Body of pancreas (tissue), 4 donors: Measurements from ENCODE around the gene CDC42BPA. TPM values are rescaled to one million over a fixed set of nuclear protein-coding genes. Genes with fewer than 3 reads are reported as not detected.
"Not testable (repeated sequence)": the region's sequence is repeated elsewhere in the genome, so short reads cannot be mapped to it uniquely, and the experiment has no call there.

Source experiments
- ATAC-seq: fragments of 150-250 bp; one replicate; pipeline ENCODE4 v1.9.1; 2016
- DNase-seq, 4 donors: peaks; one replicate each; pipeline ENCODE4 v3.0.0-alpha.2; 2019
- H3K27ac ChIP-seq, 4 donors: fragments of 200-600 bp; sonication (generic); 1 replicate in 3 of 4; 2 replicates in 1 of 4; pipeline versions ENCODE4 v1.5.1 to v1.6.1; 2016 to 2019; ENCODE audit warnings: mild to moderate bottlenecking in 1 of 4, mixed read lengths in 1 of 4, moderate library complexity in 1 of 4
- H3K27me3 ChIP-seq, 2 donors: fragments of 200-600 bp; sonication (generic); one replicate each; pipeline ENCODE4 v1.6.0; 2016; ENCODE audit warnings: mild to moderate bottlenecking in 1 of 2
- H3K36me3 ChIP-seq, 2 donors: fragments of 200-600 bp; sonication (generic); replicated peaks in 1 of 2; 2 replicates each; pipeline ENCODE4 v1.5.1; 2016; ENCODE audit warnings: low read depth in 2 of 2; ENCODE audit not compliant: insufficient read depth in 1 of 2
- H3K4me1 ChIP-seq: fragments of 200-600 bp; sonication (generic); one replicate; pipeline ENCODE4 v1.6.0; 2016
- H3K4me3 ChIP-seq, 2 donors: fragments of 200-600 bp; sonication (generic); 1 replicate in 1 of 2; 2 replicates in 1 of 2; pipeline ENCODE4 v1.5.1; 2016 to 2019
- H3K9me3 ChIP-seq, 3 donors: fragments of 200-600 bp; sonication (generic); 1 replicate in 2 of 3; 2 replicates in 1 of 3; pipeline ENCODE4 v1.5.1; 2016
- POLR2A ChIP-seq, 3 donors: fragments of 450-650 bp; IDR thresholded peaks; one replicate each; pipeline ENCODE4 v1.6.1; 2016; ENCODE audit warnings: antibody characterized with exemption in 3 of 3, mild to moderate bottlenecking in 2 of 3
- WGBS, 2 donors: methylation state at CpG; one replicate each; pipeline ENCODE4 v1.1.5; 2017; 5-methylcytosine and 5-hydroxymethylcytosine counted together
- intact Hi-C: fragments of 100-400 bp; cut with DNase I; formaldehyde crosslinking; loops from one replicate; pipeline ENCODE4 v1.15.1; 2023
- total RNA-seq, 2 donors: library from RNA; depleted of rRNA; stranded (reverse); fragments of >200 nt; gene quantifications; one replicate each; pipeline ENCODE4 v1.1.0, GENCODE V29; 2016
- TF ChIP-seq, protein P1 (sequence below), 7 experiments: fragments of 450-650 bp in 4 of 7; fragments of 200-600 bp in 3 of 7; sonication (generic) in 3 of 7; IDR thresholded peaks; one replicate each; pipeline ENCODE4 v1.5.1; 2016 to 2019; ENCODE audit warnings: antibody characterized with exemption in 7 of 7

The CDC42BPA gene
- total RNA-seq, 2 donors from 2014 or later: 35.9 to 37.6 TPM

DNA sequence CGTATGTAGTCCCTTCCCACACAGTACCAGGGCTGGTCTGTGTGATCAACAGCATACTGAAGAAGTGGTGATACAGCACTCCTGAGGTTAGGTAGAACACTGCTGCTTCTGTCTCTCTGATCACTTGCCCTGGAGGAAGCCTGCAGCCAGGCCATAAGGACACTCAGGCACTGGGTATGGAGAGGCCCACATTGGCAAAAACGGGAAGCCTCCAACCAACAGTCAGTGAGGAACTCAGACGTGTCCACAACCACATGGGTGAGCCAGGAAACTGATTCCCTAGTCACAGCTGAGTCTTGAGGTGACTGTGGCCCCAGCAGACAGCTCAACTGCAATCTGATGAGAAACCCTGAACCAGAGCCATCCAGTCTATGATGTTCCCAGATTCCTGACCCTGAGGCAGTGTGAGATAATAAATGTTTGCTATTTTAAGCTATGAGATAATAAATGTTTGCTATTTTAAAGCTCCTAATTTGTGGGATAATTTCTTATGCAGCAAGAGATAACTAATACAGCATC is 315.7 kb downstream of the CDC42BPA start:
- H3K27me3 ChIP-seq: no peaks in the 10 kb centered on the region
- DNase-seq: no peak

DNA sequence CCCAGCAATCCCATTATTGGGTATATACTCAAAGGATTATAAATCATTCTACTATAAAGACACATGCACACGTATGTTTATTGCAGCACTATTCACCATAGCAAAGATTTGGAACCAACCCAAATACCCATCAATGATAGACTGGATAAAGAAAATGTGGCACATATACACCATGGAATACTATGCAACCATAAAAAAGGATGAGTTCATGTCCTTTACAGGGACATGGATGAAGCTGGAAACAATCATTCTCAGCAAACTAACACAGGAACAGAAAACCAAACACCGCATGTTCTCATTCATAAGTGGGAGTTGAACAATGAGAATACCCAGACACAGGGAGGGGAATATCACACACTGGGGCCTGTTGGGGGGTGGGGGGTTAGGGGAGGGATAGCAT is 318.7 kb downstream of the CDC42BPA start:
- intact Hi-C loops, H3K9me3 ChIP-seq, H3K4me1 ChIP-seq, DNase-seq, H3K4me3 ChIP-seq, H3K27me3 ChIP-seq, ATAC-seq, H3K36me3 ChIP-seq, H3K27ac ChIP-seq: not testable (repeated sequence)
- WGBS, 2 donors: 93 to 98% methylated on average over 2 of the region's 2 CpGs

More for the DNA sequence above, 315.7 kb downstream of the CDC42BPA start:
- 50 to 54% methylated on average over 3 of the region's 3 CpGs for WGBS, 2 donors
- intact Hi-C loops: no loop called here
- Histone ChIP-seq H3K4me3 (no peak overlapping the region), H3K4me1 (no peaks in the 10 kb centered on the region), H3K36me3 (peaks cover 0 to 2% of the 10 kb centered on the region in 2 donors), H3K9me3 (no peaks in the 10 kb centered on the region), H3K27ac (no peak overlapping the region)
- TF ChIP-seq POLR2A (IDR thresholded peaks at IDR 0.05): no peak
- TF ChIP-seq, protein P1, sequence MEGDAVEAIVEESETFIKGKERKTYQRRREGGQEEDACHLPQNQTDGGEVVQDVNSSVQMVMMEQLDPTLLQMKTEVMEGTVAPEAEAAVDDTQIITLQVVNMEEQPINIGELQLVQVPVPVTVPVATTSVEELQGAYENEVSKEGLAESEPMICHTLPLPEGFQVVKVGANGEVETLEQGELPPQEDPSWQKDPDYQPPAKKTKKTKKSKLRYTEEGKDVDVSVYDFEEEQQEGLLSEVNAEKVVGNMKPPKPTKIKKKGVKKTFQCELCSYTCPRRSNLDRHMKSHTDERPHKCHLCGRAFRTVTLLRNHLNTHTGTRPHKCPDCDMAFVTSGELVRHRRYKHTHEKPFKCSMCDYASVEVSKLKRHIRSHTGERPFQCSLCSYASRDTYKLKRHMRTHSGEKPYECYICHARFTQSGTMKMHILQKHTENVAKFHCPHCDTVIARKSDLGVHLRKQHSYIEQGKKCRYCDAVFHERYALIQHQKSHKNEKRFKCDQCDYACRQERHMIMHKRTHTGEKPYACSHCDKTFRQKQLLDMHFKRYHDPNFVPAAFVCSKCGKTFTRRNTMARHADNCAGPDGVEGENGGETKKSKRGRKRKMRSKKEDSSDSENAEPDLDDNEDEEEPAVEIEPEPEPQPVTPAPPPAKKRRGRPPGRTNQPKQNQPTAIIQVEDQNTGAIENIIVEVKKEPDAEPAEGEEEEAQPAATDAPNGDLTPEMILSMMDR (IDR thresholded peaks at IDR 0.05): no peak
- no peak for ATAC-seq

DNA sequence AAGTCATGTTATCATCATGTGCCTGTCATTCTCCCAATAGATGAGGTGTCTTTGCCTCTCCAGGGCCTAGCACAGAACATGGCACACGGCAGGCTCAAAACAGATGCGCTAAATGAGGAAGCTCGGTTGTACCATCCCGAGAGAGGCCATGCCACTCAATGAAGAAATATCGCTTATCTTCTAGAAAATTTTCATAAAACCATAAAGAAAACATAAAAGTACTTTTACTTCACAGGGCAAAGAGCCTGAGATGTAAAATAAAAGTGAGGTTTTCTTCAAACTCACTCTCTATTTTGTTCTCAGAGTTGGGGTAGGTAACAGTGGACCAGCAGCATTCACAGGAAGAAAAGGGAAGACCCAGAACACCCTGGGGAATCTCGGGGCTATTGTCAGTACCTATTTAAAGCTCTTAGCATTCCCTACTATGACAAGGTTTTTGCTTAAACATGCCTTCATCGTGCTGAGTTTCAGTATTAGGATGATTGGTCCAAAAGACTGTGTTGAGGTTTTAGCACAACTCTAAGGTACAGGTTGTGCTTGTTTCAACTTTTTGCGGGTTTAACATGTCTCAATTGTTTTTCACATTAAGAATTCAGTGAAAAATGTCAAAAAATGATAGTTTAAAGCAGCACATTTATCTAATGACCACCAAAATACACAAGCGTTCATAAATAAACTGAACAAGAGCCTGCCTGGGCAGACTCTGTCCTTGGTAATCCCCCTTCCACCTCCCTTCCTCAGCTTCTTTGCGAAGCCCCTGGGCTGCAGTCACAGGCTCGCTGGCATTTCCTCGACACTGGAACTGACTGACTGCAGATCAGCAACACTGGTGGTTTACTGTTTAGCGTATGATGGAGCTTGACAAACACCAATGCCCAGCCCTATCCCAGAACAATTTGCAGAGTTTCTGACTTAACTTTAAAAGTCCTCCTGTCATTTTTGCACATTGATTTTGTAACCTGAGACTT is 322.6 kb downstream of the CDC42BPA start:
- 82 to 85% methylated on average over 13 of the region's 13 CpGs for WGBS, 2 donors
- no peak for TF ChIP-seq POLR2A (IDR thresholded peaks at IDR 0.05)
- TF ChIP-seq, protein P1 (IDR thresholded peaks at IDR 0.05): no peak
- Histone ChIP-seq H3K4me1 (peaks cover 7% of the 10 kb centered on the region), H3K36me3 (no peaks in the 10 kb centered on the region), H3K27ac (no peak overlapping the region), H3K9me3 (no peaks in the 10 kb centered on the region), H3K4me3 (no peak overlapping the region), H3K27me3 (no peaks in the 10 kb centered on the region)
- no peak for ATAC-seq
- no peak for DNase-seq
- intact Hi-C loops: no loop called here

DNA sequence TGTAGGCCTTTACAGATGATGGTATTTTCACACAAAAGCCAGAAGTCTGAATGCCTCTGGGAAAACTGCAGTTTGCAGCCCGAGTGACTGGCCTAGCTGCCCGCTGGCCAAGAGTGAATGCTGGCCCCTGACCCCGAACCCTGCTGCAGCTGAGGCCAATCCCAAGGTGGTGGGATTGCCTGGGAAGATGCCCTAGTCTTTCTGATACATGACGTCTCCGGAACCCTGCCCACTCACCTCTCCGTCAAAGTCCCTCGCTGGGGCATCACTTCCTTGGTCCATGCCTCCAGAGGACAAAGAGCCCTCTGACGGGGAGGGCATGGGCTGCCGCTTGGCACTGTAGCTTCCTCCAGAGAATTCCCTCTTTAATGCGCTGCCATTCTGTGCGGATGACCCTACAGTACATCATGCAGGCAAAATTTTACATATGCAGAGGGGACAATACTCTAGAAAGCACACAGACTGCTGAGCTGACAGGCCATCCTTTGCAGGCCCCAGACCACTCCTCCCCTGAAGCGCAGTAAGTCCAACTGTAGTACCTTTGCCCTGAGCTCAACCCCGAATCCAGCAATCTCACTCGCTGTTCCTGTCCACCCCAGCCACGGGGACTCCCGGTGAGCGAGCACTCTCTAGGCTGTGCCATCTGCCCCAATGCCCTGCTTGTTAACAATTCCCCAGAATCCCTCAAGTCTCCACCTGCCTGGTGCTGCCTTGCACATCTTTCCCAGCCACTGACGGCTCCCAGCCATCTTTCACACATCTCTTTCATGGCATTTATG is 323.5 kb downstream of the CDC42BPA start:
- DNase-seq (no peak), ATAC-seq (no peak)
- no peaks in the 10 kb centered on the region for H3K36me3 ChIP-seq
- no peak overlapping the region for H3K4me3 ChIP-seq
- H3K9me3 ChIP-seq: no peaks in the 10 kb centered on the region
- peaks cover 16% of the 10 kb centered on the region for H3K4me1 ChIP-seq
- 90% methylated on average over 18 of the region's 18 CpGs for WGBS, 2 donors
- intact Hi-C loops: no loop called here
- H3K27ac ChIP-seq: no peak overlapping the region
- H3K27me3 ChIP-seq: no peaks in the 10 kb centered on the region
- no peak for TF ChIP-seq POLR2A (IDR thresholded peaks at IDR 0.05)
- TF ChIP-seq, protein P1 (IDR thresholded peaks at IDR 0.05): no peak
